Measurements from ENCODE around the gene RND2.
"Not testable (repeated sequence)": the region's sequence is repeated elsewhere in the genome, so short reads cannot be mapped to it uniquely, and the experiment has no call there.

Gene RND2

DNA sequence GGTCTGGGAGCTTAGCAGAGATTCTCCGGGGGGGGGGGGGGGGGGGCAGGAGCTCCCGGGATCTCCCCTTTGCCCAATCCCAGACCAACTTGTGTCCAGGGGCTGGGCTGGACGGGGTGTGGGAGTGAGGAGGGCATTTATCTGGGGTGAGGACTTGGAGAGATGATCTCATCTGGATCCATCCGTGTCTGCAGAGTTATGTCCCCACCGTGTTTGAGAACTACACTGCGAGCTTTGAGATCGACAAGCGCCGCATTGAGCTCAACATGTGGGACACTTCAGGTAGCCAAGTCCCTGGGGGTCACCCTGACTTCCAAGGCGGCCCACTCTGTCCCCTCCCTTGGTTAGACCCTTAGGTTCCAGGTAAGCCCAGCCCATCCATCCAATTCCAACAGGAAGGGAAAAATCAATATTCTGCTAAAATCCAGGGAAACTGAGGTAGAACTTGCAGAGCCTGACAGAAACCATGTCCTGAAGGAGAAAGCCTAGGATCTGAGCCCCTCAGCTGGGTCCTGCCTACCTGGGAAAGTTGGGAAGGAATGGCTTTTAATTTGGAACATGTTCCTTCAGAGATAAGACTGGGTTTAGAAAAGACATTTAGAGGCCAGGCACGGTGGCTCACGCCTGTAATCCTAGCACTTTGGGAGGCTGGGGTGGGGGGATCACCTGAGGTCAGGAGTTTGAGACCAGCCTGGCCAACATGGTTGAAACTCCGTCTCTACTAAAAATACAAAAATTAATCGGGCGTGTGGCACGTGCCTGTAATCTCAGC, 921 bp downstream of the RND2 start:
- FAIRE-seq, result no peak

DNA sequence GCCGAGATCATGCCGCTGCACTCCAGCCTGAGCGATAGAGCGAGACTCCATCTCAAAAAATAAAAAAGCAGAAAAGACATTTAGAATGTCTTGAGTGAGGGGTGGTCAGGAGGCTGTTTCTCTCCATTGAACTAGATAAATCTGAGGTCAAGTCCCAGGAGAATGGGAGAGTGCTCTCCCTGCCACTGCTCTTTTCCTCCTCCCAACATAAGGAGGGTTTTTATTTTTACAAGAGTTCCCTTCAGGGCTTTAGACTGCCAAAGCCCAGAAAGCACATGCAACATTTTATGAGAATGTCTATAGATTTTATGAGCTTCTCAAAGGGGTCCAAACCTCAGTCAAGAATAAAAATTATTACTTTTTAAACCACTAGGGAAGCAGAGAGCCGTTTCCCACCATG, 1.6 kb downstream of the RND2 start:
- DNase-seq (ENCODE audit: extremely low spot score, insufficient read length, low read depth) (no peak), FAIRE-seq (no peak)

More for the DNA sequence above, 921 bp downstream of the RND2 start:
- DNase-seq (ENCODE audit: extremely low spot score, insufficient read length, low read depth), result no peak

DNA sequence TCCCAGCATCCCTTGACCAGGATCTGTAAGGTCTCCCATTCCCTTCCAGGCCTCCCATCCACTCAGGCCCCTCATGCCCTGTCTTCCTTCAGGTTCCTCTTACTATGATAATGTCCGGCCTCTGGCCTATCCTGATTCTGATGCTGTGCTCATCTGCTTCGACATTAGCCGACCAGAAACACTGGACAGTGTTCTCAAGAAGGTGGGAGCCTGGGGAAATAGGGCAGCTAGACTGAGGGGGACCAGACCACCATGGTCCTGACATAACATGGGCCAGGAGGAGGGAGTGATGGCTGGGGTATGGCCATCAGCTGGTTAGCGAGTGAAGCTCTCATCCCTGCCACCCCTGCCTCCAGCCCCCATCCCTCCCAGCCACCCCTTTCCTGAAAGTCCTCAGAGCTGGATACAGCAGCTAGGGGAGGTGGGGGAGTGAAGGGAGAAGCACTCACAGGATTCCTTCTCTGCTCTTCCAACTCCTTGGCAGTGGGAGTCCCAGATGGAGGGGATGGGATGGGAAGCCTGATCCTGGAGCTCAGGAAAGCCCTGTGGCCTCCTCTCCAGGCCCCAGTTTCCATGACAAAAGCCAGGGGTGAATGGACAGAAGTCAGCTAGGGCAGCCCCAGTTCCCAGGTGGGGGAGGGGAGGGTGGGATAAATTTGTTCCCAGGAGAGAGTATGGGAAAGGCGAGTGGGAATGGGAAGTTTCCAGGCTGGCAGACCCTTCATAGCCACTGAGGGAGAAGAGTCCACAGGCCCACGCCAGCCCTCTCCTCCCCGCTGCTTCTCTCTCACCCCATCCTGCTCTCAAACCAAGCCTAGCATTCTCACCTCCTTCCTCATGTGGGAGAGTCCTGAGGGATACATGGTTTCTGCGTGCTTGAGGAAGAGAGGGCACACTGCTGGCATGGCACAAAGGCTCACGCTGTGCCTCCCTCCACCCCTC, 2.3 kb downstream of the RND2 start:
- DNase-seq (ENCODE audit: extremely low spot score, insufficient read length, low read depth) (no peak), FAIRE-seq (no peak)

DNA sequence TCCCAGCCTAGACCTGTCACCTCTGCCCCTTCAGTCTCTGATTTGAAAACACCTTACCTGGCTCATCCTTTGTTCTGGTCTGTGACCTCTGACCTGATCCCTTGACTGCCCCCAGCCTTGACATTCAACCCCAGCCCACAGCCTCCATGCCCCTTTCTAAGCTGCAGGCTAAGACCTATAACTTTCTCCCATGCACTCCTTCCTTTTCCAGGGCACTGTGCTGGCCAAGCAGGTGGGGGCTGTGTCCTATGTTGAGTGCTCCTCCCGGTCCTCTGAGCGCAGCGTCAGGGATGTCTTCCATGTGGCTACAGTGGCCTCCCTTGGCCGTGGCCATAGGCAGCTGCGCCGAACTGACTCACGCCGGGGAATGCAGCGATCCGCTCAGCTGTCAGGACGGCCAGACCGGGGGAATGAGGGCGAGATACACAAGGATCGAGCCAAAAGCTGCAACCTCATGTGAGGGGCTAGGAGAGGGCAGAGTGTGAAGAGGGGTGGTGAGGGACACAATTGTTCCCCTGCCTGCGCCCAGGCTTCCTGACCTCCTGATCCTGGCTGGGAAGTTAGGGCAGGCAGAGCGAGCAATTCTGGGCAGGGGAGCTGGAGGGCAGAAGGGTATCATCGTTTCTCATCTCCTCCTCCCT, 3.3 kb downstream of the RND2 start:
- FAIRE-seq (no peak), DNase-seq (ENCODE audit: extremely low spot score, insufficient read length, low read depth) (no peak)

DNA sequence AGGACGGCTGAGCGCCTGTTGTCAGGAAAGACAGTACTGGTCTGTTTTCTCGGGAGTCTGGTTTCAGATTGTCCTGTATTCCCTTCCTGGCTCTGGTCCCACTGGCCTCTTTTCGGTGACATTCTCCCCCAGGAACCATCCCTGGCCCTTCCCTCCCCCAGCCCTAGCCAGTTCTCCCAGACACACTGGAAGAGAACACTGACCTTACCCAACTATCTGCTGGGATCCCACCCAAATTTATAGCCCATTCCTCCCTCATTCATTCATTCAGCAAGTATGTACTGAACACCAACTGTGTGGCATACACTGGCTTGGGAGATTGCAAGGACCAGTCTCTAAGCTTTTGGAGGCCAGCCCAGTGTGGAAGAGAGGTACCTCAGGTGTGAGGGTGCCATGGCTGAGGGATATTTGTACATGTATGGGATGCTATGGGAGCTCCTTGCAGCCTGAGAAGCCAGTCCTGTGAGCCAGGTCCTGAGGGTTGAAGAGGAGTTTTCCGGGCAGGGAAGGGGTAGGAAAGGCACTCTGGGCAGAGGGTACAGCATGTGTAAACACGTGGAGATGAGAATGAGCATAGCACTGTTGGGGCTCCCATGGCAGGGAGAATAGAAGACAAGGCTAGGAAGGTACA, 5.2 kb downstream of the RND2 start:
- DNase-seq (ENCODE audit: extremely low spot score, insufficient read length, low read depth), result no peak
- FAIRE-seq, result no peak

DNA sequence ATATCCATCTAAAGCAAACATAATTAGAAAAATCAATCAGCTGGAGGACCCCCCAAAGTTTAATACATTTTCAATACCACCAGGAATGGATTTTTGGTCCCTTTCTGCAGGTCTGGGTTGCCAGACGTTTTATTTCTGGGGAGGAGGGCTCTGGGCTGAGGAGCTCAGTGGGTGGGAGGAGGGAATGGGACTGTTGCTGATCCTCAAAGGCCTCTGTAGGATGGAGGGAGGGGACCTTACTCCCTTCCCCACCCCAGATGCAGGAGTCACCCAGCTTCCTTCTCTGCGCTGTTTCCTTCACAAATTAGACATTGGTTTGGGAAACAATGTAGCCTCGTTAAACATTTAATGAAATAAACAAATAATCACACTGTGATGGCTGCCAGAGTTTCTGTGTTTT, 6.6 kb downstream of the RND2 start:
- DNase-seq (ENCODE audit: extremely low spot score, insufficient read length, low read depth) (no peak), FAIRE-seq (no peak)

DNA sequence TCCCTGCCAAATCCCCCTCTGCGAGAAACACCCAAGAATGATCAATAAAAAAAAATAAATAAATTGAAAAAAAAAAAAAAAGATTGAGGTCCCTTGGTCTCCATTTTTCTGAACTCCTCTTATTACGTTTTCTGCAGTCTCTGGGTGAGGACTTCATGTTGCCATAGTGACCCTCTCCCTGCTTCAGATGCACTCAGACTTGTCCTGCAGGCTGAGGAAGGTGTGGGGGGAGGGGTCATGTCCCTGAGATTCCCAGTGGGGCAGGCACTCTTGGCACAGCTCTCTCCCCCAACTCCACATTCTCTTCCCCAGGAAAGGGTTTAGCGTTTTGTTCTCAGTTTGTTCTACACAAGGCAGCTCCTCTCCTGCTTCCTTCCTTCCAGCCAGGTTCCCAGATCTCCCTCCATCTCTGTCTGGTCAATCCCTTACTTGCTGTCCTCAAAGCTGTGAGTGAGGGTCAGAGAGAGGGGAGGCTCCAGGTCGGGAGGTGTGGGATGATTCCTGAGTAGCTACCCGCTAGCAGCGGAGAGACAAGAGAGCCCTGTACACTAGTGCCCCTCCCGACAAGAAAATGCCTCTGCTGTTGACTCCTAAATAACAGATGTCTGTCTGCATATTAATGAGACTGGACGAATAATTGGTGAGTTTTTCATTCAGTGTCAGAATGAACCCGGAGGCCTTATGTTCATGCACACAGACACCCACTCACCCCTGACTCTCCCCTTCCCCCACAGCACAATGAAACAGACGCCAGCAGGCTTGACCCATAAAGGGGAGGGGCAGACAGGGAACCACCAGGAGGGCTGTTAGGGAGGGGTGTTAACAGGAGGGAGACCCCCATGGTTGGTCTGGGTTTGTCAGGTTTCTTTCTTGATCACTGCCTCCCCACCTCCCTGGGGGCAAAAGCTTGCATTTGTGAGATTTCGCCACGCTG, 9.2 kb downstream of the RND2 start:
- no peak for FAIRE-seq
- no peak for DNase-seq (ENCODE audit: extremely low spot score, insufficient read length, low read depth)

DNA sequence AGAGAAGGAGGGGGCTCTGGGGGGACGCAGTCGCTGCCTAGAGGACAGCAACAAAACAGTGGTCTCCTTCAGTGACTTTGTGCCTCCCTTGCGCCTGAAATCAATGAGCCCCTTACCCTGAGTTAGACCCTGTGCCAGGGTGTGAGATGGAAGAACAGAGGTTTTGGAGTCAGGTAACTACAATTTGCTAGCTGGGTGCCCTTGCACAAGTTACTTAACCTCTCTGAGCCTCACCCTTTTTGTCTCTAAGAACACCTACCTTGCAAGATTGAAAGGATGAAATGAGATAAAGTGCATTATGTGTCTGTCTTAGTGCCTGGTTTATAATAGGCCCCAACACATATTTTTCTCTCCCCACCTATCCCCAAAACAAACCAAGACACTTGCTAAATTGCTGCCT, 9.9 kb downstream of the RND2 start:
- no peak for FAIRE-seq
- no peak for DNase-seq (ENCODE audit: extremely low spot score, insufficient read length, low read depth)

DNA sequence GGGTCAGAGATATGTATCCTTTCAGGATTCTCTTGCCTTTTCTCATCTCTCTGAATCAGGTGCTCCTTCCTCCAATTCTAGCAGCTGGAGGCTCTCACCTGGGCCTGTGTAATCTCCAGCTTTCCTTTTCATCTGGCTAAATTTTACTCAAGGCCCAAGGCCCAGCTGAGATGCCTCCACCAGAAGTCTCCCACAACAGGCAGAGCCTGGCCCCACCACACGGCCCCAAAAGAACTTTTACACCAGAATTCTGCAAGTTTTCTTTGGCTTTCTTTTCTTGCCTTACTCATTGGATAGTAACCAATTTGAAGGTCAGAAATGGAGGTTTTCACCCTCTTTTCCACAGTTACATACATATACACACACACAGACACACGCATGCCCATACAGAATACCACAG, 14.6 kb downstream of the RND2 start:
- no peak for DNase-seq (ENCODE audit: extremely low spot score, insufficient read length, low read depth)
- FAIRE-seq, result no peak

DNA sequence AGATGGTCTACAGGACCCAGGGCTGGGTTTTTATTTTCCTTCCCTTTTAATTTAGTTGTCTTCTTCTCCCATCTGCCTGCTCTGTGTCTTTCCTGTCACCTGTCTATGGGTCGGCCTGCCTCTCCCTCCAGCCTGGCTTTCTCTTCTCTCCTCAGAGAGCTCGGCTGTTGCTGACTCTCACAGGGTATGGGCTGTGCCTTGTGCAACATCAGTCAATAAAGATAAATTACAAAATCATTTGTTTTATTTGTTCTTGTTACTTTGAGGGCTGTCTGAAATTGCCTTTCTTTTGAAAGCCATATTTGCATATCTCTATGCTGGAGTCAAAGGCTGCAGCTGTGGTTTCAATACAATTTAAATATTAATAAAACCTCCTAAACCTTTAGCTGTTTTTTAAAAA, 15.6 kb downstream of the RND2 start:
- DNase-seq (ENCODE audit: extremely low spot score, insufficient read length, low read depth) (no peak), FAIRE-seq (no peak)

DNA sequence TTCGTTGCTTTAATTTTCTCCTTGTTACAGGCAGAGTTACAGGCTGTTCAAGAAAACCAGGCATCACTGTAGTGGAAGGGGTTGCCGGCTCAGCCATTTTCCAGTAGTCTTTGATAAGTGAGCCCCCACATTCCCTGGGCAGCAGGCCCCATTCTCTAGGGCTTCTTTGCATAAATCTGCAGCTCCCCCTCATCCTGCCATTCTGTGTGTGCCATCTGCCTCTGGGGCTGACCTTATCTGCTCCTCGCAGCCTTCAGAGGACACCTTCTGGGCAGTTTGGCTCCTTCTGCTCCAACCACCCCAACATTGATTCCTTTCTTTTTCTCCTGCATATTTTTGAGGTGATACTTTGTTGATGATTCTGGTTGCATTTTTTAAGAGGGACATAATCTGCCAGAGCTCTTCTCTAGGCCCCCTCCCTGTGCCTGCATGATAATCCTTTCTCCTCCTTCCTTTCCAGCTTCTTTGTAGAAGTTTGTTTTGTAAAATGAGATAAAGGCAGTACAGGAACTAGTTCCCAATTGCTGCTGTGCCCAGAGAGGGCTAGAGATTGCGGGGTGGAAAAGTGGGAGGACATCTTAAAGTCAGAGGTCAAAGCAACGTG, 17.1 kb downstream of the RND2 start:
- no peak for FAIRE-seq
- DNase-seq (ENCODE audit: extremely low spot score, insufficient read length, low read depth), result no peak

DNA sequence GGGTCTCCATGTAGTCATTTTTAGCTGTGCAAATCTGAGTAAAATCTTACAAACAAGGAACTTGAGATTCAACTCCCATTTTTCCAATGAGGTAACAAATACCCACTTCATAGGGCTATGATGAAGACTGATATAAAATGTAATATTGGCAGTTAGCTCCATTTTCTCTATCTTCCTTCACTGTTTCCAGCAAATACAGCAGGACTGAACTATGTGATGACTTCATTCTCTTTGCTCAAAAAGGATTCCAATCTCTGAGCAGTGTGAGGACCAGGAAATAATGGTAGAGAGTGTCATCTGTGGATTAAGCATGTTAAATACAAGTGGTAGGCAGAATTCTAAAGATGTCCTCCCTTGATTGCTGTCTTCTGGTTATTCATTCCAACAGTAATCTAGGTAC, 18.3 kb downstream of the RND2 start:
- DNase-seq (ENCODE audit: extremely low spot score, insufficient read length, low read depth) (no peak), FAIRE-seq (no peak)

DNA sequence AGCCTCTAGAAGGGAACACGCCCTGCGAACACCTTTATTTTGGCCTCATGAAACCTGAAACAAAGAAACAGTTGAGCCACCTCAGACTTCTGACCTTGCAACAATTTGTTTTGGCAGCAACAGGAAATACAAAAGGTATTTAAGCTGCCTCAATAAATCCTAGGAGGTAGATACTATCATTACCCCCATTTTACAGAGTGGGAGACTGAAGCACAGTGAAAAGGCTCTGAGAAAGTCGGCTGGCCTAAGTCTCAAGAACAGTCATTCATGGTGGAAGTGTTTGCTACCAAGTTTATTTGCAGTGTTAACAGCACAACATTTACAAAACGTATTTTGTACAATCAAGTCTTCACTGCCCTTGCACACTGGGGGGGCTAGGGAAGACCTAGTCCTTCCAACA, 19.0 kb downstream of the RND2 start:
- FAIRE-seq (no peak), DNase-seq (ENCODE audit: extremely low spot score, insufficient read length, low read depth) (no peak)

DNA sequence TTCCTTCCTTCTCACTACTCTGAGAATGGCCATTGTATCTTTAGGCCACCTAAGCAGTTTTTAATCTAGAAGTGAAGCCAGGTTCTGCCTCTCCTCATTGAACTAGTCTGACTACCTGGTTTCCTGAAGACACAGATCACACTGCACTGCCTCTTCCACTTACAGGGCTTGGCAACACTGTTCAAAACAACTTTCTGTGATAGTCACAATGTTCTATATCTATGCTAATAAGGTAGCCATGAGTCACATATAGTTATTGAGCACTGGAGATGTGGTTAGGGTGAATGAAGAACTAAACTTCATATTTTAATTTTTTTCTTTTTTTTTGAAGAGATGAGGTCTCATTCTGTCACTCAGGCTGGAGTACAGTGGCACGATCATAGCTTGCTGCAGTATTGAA, 26.9 kb downstream of the RND2 start:
- DNase-seq (ENCODE audit: extremely low spot score, insufficient read length, low read depth), result no peak
- FAIRE-seq, result no peak

DNA sequence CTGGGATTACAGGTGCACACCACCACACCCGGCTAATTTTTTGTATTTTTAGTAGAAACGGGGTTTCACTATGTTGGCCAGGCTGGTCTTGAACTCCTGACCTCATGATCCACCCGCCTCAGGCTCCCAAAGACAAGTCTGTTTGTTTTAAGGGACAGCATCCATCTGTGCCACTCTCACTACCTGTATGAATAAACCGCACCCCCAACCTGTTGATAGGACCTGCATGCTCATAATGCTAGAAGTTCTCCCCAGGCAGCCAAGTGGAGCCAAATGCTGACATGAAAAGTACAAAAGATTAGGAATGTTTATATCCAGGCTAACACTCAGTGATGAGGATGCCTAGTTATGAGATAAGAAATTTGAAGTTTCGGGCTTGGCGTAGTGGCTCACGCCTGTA, 28.0 kb downstream of the RND2 start:
- DNase-seq (ENCODE audit: extremely low spot score, insufficient read length, low read depth); FAIRE-seq: not testable (repeated sequence)

DNA sequence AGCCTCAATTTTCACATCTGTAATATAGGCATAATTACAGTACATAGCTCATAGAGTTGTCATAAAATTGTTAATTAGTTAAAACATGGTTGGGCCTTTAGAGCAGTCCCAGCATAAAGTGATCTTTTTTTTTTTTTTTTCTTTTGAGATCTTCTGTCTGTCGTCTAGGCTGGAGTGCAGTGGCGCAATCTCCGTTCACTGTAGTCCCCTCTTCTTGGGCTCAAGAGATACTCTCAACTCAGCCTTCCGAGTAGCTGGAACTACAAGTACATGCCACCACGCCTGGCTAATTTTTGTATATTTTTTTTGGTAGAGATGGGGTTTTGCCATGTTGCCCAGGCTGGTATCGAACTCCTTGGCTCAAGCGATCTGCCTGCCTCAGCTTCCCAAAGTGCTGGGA, 31.0 kb downstream of the RND2 start:
- DNase-seq (ENCODE audit: extremely low spot score, insufficient read length, low read depth), result no peak
- FAIRE-seq, result no peak

DNA sequence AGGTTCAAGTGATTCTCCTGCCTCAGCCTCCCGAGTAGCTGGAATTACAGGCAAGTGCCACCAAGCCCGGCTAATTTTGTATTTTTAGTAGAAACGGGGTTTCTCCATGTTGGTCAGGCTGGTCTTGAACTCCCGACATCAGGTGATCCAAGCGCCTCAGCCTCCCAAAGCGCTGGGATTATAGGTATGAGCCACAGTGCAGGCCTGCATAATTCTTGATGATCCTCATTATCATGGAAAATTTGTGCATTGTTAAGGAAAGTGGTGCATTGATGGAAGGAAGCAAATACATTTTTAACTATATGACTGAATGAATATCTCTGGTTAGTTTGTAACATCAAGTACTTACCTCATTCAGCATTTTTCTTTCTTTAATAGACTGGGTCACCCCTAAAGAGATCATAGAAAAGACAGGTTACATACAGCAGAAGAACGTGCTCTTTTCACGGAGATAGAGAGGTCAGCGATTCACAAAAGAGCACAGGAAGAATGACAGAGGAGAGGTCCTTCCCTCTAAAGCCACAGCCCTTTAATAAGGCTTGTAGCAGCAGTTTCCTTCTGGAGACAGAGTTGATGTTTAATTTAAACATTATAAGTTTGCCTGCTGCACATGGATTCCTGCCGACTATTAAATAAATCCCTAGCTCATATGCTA, 38.1 kb downstream of the RND2 start:
- FAIRE-seq (no peak), DNase-seq (ENCODE audit: extremely low spot score, insufficient read length, low read depth) (no peak)

DNA sequence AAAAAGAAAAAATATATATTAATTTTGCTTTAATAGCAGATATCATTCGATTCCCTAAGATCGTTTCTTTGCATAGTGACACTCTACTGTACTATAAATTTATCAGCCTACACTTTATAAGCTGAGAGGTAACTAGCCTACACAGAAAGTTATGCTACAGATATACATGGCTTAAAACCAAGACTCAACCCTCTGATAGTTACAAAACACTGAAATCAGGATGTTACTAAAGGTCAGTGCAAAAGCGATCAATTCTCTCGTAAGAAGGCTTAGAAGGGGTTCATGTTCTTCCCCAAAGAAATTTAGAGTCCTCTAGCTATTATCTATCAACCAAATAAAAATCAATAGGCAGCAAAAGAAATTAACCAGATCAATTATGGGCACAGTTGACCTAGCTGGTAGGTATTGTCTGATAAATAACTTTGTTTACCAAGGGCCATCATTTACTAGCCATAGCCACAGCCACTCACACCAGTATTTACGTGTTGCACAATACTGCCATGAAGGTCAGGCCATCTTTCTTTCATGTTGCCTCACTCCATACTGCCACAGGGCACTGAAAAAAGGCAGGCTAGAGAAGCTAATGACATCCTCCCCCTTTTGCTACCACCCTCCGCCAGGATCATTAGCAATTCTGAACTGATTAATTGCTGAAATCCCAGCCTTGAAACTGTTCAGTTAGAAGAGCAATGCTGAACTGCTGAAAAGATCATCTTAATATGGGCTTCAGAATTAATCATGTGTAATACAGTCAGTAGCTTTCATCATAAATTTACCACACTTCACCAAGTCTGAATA, 43.7 kb downstream of the RND2 start:
- DNase-seq (ENCODE audit: extremely low spot score, insufficient read length, low read depth), result no peak
- no peak for FAIRE-seq
